ENCODE results near the gene DENND1A.

DNA sequence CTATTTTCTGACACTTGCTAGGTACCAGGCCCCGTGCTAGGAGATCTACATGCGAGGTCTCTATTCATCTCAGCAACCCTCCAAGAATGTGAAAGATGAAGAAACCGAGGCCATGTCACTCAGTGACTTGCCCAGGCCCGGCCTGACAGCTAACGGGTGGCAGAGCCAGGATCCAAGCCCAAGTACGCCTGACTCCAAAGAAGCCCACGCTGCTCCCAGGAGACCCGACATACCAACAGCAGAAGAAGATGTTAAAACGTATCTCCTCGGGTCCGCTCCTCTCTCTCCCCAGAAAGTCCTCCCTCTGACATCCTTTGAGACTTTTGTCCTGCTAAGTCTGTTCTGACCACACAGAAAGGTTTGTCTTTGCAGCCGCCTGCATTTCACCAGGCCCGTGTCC lies 508.7 kb downstream of the DENND1A start:
- TF ChIP-seq, protein P1, sequence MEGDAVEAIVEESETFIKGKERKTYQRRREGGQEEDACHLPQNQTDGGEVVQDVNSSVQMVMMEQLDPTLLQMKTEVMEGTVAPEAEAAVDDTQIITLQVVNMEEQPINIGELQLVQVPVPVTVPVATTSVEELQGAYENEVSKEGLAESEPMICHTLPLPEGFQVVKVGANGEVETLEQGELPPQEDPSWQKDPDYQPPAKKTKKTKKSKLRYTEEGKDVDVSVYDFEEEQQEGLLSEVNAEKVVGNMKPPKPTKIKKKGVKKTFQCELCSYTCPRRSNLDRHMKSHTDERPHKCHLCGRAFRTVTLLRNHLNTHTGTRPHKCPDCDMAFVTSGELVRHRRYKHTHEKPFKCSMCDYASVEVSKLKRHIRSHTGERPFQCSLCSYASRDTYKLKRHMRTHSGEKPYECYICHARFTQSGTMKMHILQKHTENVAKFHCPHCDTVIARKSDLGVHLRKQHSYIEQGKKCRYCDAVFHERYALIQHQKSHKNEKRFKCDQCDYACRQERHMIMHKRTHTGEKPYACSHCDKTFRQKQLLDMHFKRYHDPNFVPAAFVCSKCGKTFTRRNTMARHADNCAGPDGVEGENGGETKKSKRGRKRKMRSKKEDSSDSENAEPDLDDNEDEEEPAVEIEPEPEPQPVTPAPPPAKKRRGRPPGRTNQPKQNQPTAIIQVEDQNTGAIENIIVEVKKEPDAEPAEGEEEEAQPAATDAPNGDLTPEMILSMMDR (IDR thresholded peaks at IDR 0.05; ENCODE audit: insufficient read depth, low read depth, low read length): no peak
- TF ChIP-seq EZH2 (IDR thresholded peaks at IDR 0.05; ENCODE audit: insufficient read depth, low read length): no peak

Measured in astrocyte (in vitro differentiated cells and primary cell).